Thoracic aorta (tissue), 2 donors: ENCODE results near the gene COA5. TPM values are rescaled to one million over a fixed set of nuclear protein-coding genes. Genes with fewer than 3 reads are reported as not detected.

ENCODE experiments used
- ATAC-seq: fragments of 150-250 bp; one replicate; pipeline ENCODE4 v1.8.0; 2017; ENCODE audit warnings: low read depth; ENCODE audit not compliant: insufficient number of reproducible peaks, low FRiP score
- DNase-seq: peaks from one replicate; pipeline ENCODE4 v3.0.0-alpha.2; 2020; ENCODE audit warnings: low spot score
- H3K27ac ChIP-seq, 2 donors: fragments of 200-600 bp; sonication (generic); 1 replicate in 1 of 2; 2 replicates in 1 of 2; pipeline ENCODE4 v1.5.1; 2016; ENCODE audit warnings: mild to moderate bottlenecking in 2 of 2, moderate library complexity in 2 of 2
- H3K27me3 ChIP-seq: fragments of 200-600 bp; sonication (generic); replicated peaks from 2 replicates; pipeline ENCODE4 v1.6.0; 2016; ENCODE audit warnings: mild to moderate bottlenecking; ENCODE audit not compliant: insufficient read depth
- H3K36me3 ChIP-seq: fragments of 200-600 bp; sonication (generic); one replicate; pipeline ENCODE4 v1.5.1; 2016
- H3K4me1 ChIP-seq, 2 donors: fragments of 200-600 bp; sonication (generic); 1 replicate in 1 of 2; 2 replicates in 1 of 2; pipeline versions ENCODE4 v1.5.1 to v1.6.0; 2016; ENCODE audit warnings: low read depth in 2 of 2, mild to moderate bottlenecking in 1 of 2; ENCODE audit not compliant: control insufficient read depth in 1 of 2
- H3K4me3 ChIP-seq: fragments of 200-600 bp; sonication (generic); 2 replicates; pipeline ENCODE4 v1.5.1; 2016; ENCODE audit warnings: mild to moderate bottlenecking
- H3K9me3 ChIP-seq: fragments of 200-600 bp; sonication (generic); 2 replicates; pipeline ENCODE4 v1.5.1; 2016
- total RNA-seq, 2 donors: library from RNA; depleted of rRNA; stranded (reverse); fragments of >200 nt; gene quantifications; one replicate each; pipeline versions ENCODE4 v1.1.0 to v1.2.3, GENCODE V29; 2016
- TF ChIP-seq, protein P1 (sequence below): fragments of 200-600 bp; sonication (generic); IDR thresholded peaks from one replicate; pipeline ENCODE4 v1.5.1; 2019; ENCODE audit warnings: antibody characterized with exemption

Gene COA5
- total RNA-seq, 2 donors from 2014 or later = 29.8 to 37.5 TPM

GRCh38 chr2:98558852-98559530 lies 49.3 kb downstream of the COA5 start:
- H3K27ac ChIP-seq = no peak overlapping the region
- DNase-seq (no peak), ATAC-seq (no peak)
- H3K4me1 ChIP-seq = peaks cover 9 to 33% of the 10 kb centered on the region in 2 donors
- TF ChIP-seq, protein P1, sequence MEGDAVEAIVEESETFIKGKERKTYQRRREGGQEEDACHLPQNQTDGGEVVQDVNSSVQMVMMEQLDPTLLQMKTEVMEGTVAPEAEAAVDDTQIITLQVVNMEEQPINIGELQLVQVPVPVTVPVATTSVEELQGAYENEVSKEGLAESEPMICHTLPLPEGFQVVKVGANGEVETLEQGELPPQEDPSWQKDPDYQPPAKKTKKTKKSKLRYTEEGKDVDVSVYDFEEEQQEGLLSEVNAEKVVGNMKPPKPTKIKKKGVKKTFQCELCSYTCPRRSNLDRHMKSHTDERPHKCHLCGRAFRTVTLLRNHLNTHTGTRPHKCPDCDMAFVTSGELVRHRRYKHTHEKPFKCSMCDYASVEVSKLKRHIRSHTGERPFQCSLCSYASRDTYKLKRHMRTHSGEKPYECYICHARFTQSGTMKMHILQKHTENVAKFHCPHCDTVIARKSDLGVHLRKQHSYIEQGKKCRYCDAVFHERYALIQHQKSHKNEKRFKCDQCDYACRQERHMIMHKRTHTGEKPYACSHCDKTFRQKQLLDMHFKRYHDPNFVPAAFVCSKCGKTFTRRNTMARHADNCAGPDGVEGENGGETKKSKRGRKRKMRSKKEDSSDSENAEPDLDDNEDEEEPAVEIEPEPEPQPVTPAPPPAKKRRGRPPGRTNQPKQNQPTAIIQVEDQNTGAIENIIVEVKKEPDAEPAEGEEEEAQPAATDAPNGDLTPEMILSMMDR = no peak
- H3K4me3 ChIP-seq = no peak overlapping the region
- no peaks in the 10 kb centered on the region for H3K27me3 ChIP-seq
- no peaks in the 10 kb centered on the region for H3K9me3 ChIP-seq
- H3K36me3 ChIP-seq = peaks cover 12% of the 10 kb centered on the region

DNA sequence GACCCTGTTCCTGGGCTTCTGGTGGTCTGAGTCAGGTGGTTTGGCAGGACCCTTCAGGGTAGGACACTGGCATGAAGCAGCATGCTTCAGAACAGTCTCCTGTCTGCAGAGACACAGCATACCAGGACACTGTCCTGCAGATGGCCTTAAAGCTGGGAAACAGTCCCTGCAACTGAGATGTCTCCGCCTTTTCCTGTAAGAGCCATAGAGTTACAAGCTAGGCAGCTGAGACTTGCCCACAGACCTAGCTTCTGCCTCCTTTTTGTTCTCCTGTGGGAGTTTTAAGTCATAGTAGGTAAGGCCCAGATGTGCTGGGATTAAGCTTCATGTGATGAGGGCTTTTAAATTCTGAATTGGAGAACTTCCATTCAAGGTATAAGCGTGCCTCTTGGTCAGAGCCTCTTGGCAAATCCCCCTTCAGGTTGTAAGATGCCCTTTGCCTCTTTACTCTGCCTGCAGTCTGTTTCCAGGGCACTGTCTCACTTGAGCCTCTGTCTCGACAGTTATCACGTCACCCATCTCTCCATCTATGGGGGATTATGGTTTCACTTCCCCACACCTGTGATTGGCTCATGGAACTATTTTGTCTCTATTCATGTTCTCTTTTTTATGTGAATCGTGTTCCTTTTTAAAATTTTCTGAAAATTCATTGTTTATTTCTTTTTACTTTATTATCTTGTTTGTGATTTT lies 51.8 kb downstream of the COA5 start:
- peaks cover 0 to 17% of the 10 kb centered on the region in 2 donors for H3K4me1 ChIP-seq
- H3K27ac ChIP-seq = no peak overlapping the region
- no peak for DNase-seq
- TF ChIP-seq, protein P1 = no peak
- no peak for ATAC-seq
- no peaks in the 10 kb centered on the region for H3K9me3 ChIP-seq
- peaks cover 18% of the 10 kb centered on the region for H3K36me3 ChIP-seq
- H3K27me3 ChIP-seq = no peaks in the 10 kb centered on the region
- H3K4me3 ChIP-seq = no peak overlapping the region

- TF ChIP-seq, protein P1 = no peak
- no peak overlapping the region for H3K27ac ChIP-seq
- ATAC-seq = no peak
- H3K9me3 ChIP-seq = no peaks in the 10 kb centered on the region
- peaks cover 18% of the 10 kb centered on the region for H3K36me3 ChIP-seq
- no peaks in the 10 kb centered on the region for H3K27me3 ChIP-seq
- peaks cover 0 to 9% of the 10 kb centered on the region in 2 donors for H3K4me1 ChIP-seq
- no peak overlapping the region for H3K4me3 ChIP-seq
- no peak for DNase-seq
Observed at GRCh38 chr2:98555696-98556095, 52.6 kb downstream of the COA5 start.

DNA sequence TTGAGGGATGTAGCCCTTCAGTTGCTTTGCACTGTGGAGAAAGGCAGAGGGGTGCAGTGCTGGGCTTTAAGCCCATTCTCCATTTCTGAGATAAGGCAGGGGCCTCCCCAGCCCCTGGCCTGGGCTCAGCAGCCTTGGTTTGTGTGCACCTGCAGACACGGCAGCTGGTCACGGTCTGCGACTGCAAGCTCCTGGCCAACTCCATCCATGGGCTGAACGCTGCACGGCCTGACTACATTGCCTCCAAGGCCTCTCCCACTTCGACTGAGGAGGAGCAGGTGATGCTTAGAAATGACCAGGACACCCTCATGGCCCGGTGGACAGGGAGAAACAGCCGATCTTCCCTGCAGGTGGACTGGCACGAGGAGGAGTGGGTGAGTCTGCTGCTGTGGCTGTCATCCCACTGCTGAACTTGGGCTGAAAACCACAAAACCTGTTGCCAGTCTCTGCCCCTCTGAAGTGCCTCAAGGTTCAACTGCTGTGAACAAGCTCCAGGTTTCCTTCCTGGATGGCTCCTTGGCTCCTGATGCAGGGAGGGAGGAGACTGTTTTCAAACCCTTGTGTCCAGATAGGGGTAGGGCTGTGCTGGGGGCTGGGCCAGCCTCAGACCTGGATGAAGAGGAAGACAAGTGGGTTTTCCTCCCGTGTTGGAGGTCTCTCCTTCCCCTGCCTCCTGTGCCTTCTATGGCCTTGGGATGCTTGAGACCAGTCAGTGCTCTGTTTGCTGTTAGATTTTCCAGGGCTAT lies 54.0 kb downstream of the COA5 start:
- Histone ChIP-seq H3K4me3 (no peak overlapping the region), H3K27ac (no peak overlapping the region), H3K9me3 (no peaks in the 10 kb centered on the region), H3K36me3 (peaks cover 18% of the 10 kb centered on the region), H3K27me3 (no peaks in the 10 kb centered on the region), H3K4me1 (no peaks in the 10 kb centered on the region)
- ATAC-seq (no peak), DNase-seq (no peak)
- TF ChIP-seq, protein P1 = no peak
